Glomerular visceral epithelial cell (primary cell): ENCODE data around the gene ECPAS.
"Not testable (repeated sequence)": the region's sequence is repeated elsewhere in the genome, so short reads cannot be mapped to it uniquely, and the experiment has no call there.

ENCODE experiments used
- DNase-seq: peaks from one replicate; pipeline ENCODE4 v3.0.0-alpha.2; 2016; ENCODE audit errors: extremely low spot score

Gene ECPAS, protein sequence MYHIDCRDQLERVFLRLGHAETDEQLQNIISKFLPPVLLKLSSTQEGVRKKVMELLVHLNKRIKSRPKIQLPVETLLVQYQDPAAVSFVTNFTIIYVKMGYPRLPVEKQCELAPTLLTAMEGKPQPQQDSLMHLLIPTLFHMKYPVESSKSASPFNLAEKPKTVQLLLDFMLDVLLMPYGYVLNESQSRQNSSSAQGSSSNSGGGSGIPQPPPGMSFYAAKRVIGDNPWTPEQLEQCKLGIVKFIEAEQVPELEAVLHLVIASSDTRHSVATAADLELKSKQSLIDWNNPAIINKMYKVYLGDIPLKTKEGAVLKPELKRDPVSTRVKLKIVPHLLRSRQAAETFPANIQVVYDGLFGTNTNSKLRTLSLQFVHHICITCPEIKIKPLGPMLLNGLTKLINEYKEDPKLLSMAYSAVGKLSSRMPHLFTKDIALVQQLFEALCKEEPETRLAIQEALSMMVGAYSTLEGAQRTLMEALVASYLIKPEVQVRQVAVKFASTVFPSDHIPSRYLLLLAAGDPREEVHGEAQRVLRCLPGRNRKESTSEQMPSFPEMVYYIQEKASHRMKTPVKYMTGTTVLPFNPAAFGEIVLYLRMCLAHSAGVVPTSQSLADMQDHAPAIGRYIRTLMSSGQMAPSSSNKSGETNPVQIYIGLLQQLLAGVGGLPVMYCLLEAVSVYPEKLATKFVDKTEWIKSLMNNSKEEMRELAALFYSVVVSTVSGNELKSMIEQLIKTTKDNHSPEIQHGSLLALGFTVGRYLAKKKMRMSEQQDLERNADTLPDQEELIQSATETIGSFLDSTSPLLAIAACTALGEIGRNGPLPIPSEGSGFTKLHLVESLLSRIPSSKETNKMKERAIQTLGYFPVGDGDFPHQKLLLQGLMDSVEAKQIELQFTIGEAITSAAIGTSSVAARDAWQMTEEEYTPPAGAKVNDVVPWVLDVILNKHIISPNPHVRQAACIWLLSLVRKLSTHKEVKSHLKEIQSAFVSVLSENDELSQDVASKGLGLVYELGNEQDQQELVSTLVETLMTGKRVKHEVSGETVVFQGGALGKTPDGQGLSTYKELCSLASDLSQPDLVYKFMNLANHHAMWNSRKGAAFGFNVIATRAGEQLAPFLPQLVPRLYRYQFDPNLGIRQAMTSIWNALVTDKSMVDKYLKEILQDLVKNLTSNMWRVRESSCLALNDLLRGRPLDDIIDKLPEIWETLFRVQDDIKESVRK (N-terminal part only)

DNA sequence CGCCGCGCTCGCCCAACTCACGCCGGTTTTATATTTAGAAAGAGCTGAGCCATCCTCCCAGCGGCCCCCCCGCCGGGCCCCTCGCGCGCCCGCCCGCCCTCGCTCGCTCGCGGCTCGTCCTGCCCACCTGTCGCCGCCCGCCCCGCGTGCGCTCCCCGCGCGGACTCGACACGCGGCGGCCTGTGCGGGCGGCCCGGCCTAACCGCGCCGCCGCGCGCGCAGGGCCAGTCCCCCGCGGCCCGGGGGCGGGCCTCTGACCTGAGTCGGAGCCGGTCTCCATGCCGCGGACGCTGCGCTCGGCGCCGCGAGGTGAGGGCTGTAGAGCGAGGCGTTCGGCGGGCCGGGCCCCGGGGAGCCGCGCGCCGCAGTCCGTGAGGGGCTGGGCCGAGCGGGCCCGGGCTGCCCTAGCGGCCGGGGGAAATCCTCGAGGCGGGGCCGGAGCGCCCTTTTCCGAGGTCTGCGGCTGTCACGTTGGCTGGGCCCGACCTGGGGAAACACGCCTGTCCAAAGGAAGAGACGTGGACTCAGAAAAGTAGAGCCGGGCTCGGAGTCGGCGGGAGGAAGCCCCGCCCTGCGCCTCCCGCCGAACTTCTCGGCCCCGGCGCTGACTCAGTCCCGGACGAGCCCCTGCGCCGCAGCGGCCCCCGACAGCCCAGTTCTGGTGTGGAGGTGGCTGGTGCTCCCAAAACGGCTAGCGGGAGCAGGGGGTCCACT, at the start of gene ECPAS:
ECPAS (minus strand) TSS at position 526 of the 714 bp plus-strand sequence. CDS start 11,465 bp downstream, outside the sequence.
- DNase-seq = peak; percentile 83

DNA sequence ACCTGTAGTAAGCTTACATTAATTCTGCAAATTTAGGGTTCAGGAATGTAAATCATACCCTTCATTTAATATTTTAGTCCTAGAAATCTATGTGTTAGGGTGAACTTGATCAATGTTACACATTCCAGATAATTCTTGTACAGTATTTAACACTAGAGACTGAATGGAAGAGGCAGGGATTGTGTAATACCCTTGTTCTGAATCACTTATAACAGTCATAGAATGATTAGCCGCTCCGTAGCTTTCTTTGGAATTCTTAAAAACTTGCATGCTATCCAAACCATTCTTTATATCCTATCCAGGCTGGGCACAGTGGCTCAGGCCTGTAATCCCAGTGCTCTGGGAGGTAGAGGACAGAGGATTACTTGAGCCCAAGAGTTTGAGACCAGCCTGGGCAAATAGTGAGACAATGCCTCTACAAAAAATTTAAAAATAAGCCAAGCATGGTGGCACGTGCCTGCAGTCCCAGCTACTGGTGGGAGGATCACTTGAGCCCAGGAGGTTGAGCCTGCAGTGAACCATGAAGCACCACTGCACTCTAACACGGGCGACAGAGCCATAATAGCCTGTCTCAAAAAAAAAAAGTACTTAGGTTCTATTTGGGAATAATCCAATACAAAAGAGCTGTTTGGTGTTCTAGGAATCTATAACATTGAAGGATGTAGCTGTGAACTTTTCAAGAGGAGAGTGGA, 49.1 kb upstream of the ECPAS start:
- DNase-seq = no peak

DNA sequence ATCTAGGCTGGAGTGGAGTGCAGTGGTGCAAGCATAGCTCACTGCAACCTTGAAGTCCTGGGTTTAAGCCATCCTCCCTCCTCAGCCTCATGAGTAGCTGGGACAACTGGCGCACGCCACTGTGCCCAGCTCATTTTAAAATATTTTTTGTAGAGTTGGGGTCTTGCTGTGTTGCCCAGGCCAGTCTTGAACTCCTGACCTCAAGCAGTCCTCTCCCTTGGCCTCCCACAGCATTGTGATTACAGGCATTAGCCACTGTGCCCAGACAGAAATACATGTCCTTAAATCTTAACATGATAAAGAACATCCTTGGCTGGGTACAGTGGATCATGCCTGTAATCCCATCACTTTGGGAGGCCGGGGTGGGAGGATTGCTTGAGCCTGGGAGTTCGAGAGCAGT, 47.5 kb upstream of the ECPAS start:
- DNase-seq = no peak

DNA sequence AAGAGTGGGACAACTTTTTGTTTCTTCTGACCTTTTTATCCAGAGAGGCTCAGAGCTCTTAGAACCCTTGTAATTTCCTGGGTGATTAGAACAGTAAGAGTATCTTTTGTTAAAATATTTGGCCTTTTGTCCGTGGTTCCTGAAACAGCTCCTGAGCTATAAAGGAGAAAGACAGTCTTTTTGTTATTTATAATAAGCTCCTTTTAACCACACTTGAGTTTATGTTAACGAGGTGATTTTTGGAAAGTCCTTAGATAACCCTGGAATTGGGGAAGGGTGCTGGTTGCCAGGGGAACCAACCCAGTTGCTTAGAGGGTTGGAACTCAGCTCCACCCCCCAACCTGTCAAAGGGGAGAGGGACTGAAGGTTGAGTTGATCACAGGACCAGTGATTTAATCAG, 45.6 kb upstream of the ECPAS start:
- DNase-seq = no peak

DNA sequence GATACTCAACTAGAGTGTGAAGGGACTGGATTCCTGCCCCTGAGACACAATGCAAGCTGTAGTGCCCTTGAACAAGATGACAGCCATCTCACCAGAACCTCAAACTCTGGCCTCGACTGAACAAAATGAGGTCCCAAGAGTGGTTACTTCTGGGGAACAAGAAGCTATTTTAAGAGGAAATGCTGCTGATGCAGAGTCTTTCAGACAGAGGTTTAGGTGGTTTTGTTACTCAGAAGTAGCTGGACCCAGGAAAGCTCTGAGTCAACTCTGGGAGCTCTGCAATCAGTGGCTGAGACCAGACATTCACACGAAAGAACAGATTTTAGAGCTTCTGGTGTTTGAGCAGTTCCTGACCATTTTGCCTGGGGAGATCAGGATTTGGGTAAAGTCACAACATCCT, 43.2 kb upstream of the ECPAS start:
- DNase-seq = no peak

DNA sequence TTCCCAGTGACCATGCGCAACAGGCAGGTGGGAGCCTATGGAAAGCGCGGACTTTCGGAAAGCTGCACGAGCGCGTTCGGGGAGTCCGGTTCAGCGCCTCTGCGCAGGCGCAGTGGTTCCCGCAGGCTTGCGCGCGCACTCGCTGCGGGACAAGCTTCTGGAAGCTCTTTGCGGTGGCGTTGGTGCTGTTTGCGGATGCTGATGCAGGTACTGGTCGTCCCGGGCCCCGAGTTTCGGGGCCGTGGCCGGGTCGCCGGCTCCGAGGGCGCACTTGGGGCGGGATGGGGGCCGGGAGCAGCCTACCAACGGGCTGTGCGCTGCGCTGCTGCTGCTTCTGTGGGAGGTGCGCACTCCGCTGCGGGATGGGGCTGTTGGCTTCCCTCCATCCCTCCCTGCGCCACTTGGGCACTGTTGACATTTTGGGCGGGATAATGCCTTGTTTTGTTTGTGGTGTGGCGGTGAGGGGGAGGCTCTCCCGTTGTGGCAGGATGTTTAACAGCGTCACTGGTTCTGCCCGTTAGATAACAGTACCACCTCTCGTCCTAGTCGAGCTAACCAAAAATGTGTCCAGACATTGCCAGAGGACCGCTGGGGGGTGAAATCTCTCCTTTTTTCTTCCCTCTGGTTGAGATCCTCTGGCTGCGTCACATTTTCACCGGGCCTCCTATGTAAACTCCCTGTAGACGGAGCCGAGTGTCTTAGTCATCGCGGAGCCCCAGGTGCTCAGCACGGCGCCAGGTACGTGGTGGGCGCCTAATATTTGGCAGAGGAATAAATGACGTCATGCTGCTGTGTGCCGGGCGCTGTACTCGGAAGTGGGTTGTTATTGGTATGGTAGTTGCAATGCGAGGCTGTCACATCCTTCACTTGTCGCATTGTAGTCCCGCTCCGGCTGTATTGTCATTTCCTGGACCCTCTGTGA, 41.1 kb upstream of the ECPAS start, which contains the start of gene ZNF483:
ZNF483 (plus strand) TSS at position 124 of the 922 bp plus-strand sequence. CDS start 2,217 bp downstream, outside the sequence.
- peak; percentile 69 for DNase-seq

DNA sequence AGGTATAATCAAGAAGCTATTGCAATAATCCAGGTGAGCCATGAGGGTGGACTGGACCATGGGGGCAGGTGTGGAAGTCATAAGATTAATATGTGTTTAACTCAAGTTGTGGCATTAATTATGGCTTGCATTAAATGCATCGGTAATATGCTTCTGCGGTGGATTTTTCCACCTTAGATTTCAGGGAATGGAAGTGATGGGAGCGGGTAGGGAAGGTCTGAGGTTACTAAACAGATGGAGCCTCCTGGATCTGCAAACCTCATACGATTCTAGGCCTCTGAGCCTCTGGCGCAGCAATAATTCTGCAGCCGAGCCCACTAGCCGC, 40.5 kb upstream of the ECPAS start:
- DNase-seq = no peak

DNA sequence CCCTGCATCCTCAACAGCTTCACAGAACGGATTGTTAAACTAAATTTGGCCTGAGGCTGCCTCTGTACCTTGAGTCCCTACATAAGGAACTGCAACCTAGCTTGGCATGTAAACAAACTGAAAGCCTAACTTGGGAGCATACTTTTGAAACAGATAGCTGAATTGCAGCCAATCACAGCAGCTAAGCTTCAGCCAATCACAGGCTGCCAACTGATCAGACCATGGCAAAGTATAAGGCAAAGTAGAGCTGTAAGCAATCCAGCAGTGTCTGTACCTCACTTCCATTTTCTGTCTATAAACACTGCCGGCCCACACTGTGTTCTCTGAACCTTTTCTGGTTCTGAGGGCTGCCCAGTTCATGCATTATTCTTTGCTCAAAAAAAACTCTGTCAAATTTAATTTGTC, 31.9 kb upstream of the ECPAS start:
- no peak for DNase-seq

DNA sequence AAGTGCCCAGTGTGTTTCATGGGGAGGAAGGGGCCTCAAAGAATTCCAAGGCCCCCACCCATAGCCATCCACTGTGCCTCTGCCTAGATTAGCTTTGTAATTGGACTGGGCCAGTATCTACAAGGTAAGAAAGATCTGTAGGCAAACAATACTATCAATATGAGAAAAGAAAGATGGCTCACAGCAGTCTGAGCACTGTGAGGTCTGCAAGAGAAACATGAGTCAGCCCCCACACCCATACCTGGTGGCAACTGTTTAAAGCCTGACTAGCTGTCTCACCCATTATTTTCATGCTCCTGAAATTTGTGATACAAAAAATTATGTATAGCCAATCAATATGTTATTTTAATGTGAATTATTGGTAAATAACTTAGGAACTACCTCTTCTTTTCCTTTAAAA, 30.8 kb upstream of the ECPAS start:
- DNase-seq = no peak

DNA sequence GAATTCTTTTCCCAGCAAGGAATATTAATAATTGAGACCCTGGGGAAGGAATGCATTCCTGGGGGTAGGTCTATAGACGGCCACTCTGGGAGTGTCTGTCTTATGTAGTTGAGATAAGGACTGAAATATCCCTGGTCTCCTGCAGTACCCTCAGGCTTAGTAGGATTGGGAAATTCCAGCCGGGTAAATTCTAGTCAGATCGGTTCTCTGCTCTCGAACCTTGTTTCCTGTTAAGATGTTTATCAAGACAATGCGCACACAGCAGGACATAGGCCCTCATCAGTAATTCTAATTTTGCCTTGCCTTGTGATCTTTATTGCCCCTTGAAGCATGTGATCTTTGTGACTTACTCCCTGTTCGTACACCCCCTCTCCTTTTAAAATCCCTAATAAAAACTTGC, 27.4 kb upstream of the ECPAS start:
- not testable (repeated sequence) for DNase-seq

DNA sequence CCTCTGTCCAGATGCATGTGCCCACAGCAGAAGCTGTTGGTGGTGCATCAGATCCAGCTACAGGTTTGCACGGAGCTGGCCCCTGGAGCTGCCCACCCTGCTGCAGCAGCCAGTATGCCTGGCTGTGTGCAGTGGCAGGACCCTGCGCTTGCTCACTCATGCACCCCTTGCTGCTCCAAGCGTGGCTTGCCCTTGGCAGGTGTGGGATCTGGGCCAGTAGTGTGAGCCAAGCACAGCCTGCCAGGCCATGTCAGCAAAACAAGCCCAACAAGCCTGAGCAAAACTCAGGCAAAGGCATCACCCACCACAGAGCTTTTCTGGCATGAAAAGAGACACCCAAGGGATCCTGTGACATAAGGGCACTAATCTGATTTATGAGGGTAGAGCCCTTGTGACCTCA, 18.3 kb upstream of the ECPAS start:
- no peak for DNase-seq

DNA sequence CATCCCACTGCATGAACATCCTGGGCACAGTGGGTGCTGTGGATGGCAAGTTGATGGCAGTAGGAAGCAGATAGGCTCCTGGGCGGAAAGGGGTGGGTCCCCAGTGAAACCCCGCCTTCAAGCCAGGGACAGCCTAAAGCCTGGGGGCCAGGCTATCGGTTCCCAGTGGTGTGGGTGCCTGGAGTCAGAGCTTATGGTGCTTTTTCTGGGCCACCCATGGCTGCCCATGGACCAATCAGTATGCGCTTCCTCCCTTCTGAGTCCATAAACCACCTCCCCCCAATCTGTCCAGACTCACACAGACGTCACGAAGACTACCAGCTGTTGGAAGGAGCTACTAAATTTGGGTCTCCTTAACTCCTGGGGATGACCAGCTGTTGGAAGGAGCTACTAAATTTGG, 17.5 kb upstream of the ECPAS start:
- DNase-seq = no peak

DNA sequence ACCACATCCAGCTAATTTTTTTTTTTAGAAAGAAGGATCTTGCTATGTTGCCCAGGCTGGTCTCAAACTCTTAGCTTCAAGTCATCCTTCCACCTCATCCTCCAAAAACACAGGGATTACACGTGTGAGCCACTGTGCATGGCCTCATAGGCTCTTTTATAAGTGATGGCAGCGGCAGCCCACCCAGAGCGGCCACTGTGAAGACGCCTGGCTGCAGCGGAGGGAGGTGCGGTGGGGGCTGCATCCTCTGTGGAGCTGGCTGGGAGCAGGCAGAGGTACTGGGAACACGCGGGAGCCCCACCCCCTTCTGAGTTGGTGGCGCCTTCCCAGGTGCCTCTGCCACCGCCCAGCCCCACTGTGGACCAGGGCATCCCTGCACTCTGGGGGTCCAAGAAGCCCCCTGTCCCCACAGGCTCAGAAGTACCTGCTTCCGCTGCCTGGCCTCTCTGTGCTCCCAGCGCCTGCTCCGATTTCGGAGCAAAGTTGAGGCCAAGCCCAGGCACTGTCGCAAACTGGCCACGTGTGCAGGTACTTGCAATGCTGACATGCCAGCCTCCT, 16.9 kb upstream of the ECPAS start:
- DNase-seq = no peak

DNA sequence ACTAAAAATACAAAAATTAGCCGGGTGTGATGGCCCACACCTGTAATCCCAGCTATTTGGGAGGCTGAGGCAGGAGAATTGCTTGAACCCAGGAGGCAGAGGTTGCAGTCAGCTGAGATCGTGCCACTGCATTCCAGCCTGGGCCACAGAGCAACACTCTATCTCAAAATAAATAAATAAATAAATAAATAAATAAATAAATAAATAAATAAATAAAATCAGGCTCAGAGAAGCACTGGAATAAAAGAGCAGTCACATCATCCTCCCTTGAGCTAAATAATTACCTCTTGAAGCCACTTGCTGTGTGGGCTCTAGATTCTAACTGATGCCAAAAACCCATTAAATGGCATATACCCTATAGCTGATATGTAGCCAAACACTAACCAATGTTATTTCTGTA, 13.0 kb upstream of the ECPAS start:
- DNase-seq = not testable (repeated sequence)

DNA sequence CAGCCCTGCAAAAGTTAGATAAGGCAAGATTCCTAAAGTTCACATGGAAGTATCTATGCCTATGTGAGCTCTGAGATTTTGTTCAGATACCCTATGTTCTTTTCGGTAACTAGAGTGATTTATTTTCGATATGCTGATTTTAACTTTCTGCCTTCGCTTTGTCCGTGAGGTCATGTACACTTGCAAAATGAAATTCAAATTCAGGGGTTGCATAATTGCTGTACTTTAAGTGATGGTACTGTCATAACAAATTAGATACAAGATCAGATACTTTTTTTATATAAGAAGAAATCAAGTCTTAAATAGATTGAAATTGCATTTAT, 350 bp upstream of the ECPAS start:
- DNase-seq = no peak

DNA sequence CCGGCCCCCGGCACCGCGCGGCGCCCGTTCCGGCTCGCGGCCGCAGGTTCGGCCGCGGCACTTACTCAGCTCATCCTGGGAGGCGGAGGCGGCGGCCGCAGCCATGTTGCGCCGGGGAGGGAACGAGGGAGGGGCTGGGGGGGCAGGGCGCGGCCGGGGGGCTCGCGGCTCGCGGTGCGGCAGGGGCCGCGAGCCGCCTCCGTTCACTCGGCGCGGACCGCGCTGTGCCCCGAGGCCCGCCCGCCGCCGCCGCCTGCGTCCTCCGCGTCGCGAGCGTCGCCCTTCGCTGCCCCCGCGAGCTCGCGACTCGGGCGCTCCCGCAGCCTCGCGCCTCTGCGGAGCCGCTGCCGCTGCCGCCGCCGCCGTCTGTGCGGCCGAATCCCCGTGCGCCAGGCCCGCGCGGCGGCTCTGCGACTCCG, 735 bp downstream of the ECPAS start:
- DNase-seq = peak; percentile 61

DNA sequence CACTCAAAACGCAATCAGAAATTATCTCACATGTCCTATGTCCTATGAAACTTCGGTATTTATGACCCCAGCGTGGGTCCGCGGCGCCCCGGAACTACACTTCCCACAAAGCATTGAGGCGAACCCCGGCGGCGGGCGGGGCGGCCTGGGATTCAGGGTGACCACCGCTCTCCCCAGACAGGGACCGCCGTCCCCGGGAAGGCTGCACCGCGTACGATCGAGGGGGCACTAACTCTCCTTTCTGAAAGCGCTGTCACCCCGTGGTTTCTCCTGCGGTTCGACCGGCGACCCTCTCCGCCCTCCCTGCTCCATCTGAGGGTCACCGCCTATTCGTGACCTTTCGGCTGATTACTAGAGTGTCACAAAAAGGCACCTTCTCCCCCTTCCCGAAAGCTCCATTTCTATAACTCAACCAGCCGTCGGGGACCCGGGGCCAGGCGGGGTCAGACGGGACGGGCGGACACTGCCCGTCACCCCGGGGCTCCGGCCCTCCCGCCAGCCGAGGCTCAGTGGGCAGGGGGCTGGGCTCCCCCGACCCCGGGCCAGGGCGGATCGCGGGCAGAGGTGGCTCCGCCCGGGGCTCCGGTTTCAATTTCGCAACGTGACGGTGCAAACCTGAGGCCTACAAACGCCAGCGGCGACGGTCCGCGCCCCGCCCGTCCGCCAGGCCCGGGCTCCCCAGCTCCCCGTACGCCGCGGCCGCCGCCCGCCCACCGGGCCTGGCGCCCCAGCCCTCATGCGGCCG, 1.3 kb downstream of the ECPAS start:
- DNase-seq = peak; percentile 65

DNA sequence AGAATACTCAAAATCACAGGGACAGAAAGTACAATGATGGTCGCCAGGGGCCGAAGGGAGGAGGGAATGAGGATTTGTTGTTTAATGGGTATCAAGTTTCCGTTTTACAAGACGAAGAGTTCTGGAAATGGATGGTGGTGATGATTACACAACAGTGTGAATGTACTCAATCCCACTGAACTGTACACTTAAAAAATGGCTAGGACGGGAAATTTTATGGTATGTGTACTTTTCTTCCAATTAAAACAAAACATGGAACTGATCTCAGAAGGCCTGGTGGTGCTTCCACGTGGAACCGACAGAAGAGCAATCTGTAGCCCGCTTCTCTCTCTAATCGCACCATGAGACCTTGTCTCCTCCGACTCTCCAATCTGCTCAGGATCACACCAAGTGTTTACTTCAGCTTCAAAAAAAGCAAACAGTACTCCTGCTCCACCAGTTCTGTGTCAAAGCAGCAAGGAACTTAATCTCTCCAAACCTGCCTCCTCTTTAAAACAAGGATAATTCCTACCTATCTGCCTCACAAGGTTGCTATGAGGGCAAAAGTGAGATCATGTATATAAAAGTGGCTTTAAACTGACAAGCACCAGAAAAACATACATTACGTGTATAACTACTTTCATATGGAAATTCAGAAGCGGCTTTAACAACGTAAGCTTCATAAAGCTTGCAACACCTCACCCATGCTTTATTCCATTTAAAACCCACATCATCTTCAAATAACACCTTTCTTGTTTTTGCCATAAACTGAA, 2.1 kb downstream of the ECPAS start:
- DNase-seq = no peak
